HCT116 (cell line): ENCODE data around the gene PLCE1. TPM values are rescaled to one million over a fixed set of nuclear protein-coding genes. Genes with fewer than 3 reads are reported as not detected.

ENCODE experiments used
- ATAC-seq: fragments of 200-7000 bp; cut with Tn5 transposase; 2 replicates; pipeline ENCODE4 v1.9.1; 2020; ENCODE audit warnings: mild to moderate bottlenecking, moderate library complexity
- BruUV-seq: library from RNA; stranded (reverse); fragments of 400-500 nt; replicated peaks from 2 replicates; lab custom pipeline; 2021; lab: Mats Ljungman, UMichigan
- CTCF ChIA-PET: fragments of 300-600 bp; sonication (Branson Sonifier 250); formaldehyde crosslinking; loops from one replicate; lab custom pipeline; 2021; ENCODE audit warnings: antibody characterized with exemption; lab: Charles Lee
- POLR2A ChIA-PET: fragments of 300-600, 350-600 bp; sonication (Branson Sonifier 250); formaldehyde crosslinking; loops from one replicate; lab custom pipeline; 2021; ENCODE audit warnings: antibody characterized with exemption; lab: Charles Lee
- RAD21 ChIA-PET, 2 experiments: fragments of 300-600 bp; sonication (Branson Sonifier 250); formaldehyde crosslinking; loops; one replicate each; lab custom pipeline; 2023; ENCODE audit warnings: low total read pairs in 2 of 2; ENCODE audit not compliant: uncharacterized antibody in 2 of 2, unreplicated experiment in 2 of 2, low non-redundant PET in 1 of 2; lab: Charles Lee
- DNase-seq: peaks from one replicate; pipeline ENCODE4 v3.0.0-alpha.2; 2010; ENCODE audit warnings: low read depth, low spot score
- H2AFZ ChIP-seq: fragments of 200-600 bp; shearing (Covaris generic), sonication (generic); 2 replicates; pipeline ENCODE4 v1.6.1; 2017; ENCODE audit warnings: low read depth, mixed run types, mixed read lengths, antibody characterized with exemption, low read length; ENCODE audit not compliant: poor library complexity, severe bottlenecking
- H3K27ac ChIP-seq: 2 replicates; pipeline ENCODE4 v1.5.1; 2012; ENCODE audit warnings: low read depth, low read length
- H3K27me3 ChIP-seq: fragments of 200-600 bp; sonication (generic); 2 replicates; pipeline ENCODE4 v1.6.1; 2016; ENCODE audit warnings: mixed run types, low read length, mixed read lengths; ENCODE audit not compliant: insufficient read depth
- H3K36me3 ChIP-seq, 2 experiments: fragments of 200-500 bp in 1 of 2; fragments of 200-600 bp in 1 of 2; sonication (Bioruptor generic) in 1 of 2; sonication (generic) in 1 of 2; 2 replicates each; pipeline versions ENCODE4 v1.5.1 to v1.6.1; 2014 to 2016; ENCODE audit warnings: low read length in 2 of 2, inconsistent platforms in 1 of 2, mixed read lengths in 1 of 2, mixed run types in 1 of 2; ENCODE audit not compliant: insufficient read depth in 2 of 2, control insufficient read depth in 1 of 2
- H3K4me1 ChIP-seq, 2 experiments: fragments of 200-600 bp in 1 of 2; sonication (generic) in 1 of 2; 2 replicates each; pipeline versions ENCODE4 v1.5.1 to v1.6.1; 2012 to 2017; ENCODE audit warnings: low read length in 2 of 2, inconsistent platforms in 1 of 2, mild to moderate bottlenecking in 1 of 2, mixed read lengths in 1 of 2, mixed run types in 1 of 2, moderate library complexity in 1 of 2; ENCODE audit not compliant: insufficient read depth in 2 of 2, control insufficient read depth in 1 of 2
- H3K4me2 ChIP-seq: fragments of 200-600 bp; sonication (generic); 2 replicates; pipeline ENCODE4 v1.6.1; 2017; ENCODE audit warnings: mixed run types, low read length, mixed read lengths
- H3K4me3 ChIP-seq, 2 experiments: fragments of 200-600 bp in 1 of 2; sonication (generic) in 1 of 2; replicated peaks in 1 of 2; 2 replicates each; pipeline ENCODE4 v1.5.1; 2011 to 2016; ENCODE audit warnings: low read length in 2 of 2, control low read depth in 1 of 2, low read depth in 1 of 2, mild to moderate bottlenecking in 1 of 2, mixed read lengths in 1 of 2, mixed run types in 1 of 2
- H3K79me2 ChIP-seq: fragments of 200-600 bp; sonication (generic); 2 replicates; pipeline ENCODE4 v1.6.1; 2017; ENCODE audit warnings: mild to moderate bottlenecking, mixed run types, low read length, moderate library complexity, mixed read lengths; ENCODE audit not compliant: insufficient read depth
- H3K9ac ChIP-seq: fragments of 200-600 bp; sonication (generic); 2 replicates; pipeline ENCODE4 v1.6.1; 2016; ENCODE audit warnings: low read length, mixed read lengths
- H3K9me2 ChIP-seq: fragments of 200-600 bp; sonication (generic), shearing (Covaris generic); 2 replicates; pipeline ENCODE4 v1.6.1; 2017; ENCODE audit warnings: mixed run types, mild to moderate bottlenecking, moderate library complexity; ENCODE audit not compliant: insufficient read depth
- H3K9me3 ChIP-seq, 2 experiments: fragments of 200-500 bp in 1 of 2; fragments of 200-600 bp in 1 of 2; sonication (Bioruptor generic) in 1 of 2; sonication (generic) in 1 of 2; 2 replicates each; pipeline ENCODE4 v1.6.1; 2014 to 2017; ENCODE audit warnings: low read length in 2 of 2, mixed read lengths in 2 of 2, inconsistent platforms in 1 of 2, low read depth in 1 of 2, mild to moderate bottlenecking in 1 of 2, mixed run types in 1 of 2, moderate library complexity in 1 of 2; ENCODE audit not compliant: control insufficient read depth in 1 of 2, insufficient read depth in 1 of 2
- H4K20me1 ChIP-seq: fragments of 200-600 bp; sonication (generic), shearing (Covaris generic); 2 replicates; pipeline ENCODE4 v1.6.1; 2017; ENCODE audit warnings: mixed run types, mild to moderate bottlenecking, moderate library complexity; ENCODE audit not compliant: insufficient read depth
- CEBPB ChIP-seq: IDR thresholded peaks from 2 replicates; pipeline ENCODE4 v1.6.1; 2012; ENCODE audit warnings: low read depth
- ELF1 ChIP-seq: IDR thresholded peaks from 2 replicates; pipeline ENCODE4 v1.6.1; 2012; ENCODE audit warnings: low read depth, borderline replicate concordance
- EZH2 ChIP-seq: fragments of 200-600 bp; sonication (generic); IDR thresholded peaks from 2 replicates; pipeline ENCODE4 v1.6.1; 2017; ENCODE audit warnings: antibody characterized with exemption, mixed run types
- FOSL1 ChIP-seq: IDR thresholded peaks from 2 replicates; pipeline ENCODE4 v1.6.1; 2012; ENCODE audit warnings: low read depth
- JUND ChIP-seq: IDR thresholded peaks from 2 replicates; pipeline ENCODE4 v1.6.1; 2012
- POLR2A ChIP-seq: IDR thresholded peaks from 2 replicates; pipeline ENCODE4 v1.7.0; 2011; ENCODE audit warnings: borderline replicate concordance; ENCODE audit not compliant: insufficient read depth, insufficient read length; ENCODE audit errors: extremely low read depth
- POLR2AphosphoS5 ChIP-seq: IDR thresholded peaks from 2 replicates; pipeline ENCODE4 v1.6.1; 2011; ENCODE audit warnings: mild to moderate bottlenecking, low read depth, low read length, moderate library complexity
- RAD21 ChIP-seq: IDR thresholded peaks from 2 replicates; pipeline ENCODE4 v1.6.1; 2012; ENCODE audit warnings: low read depth, mild to moderate bottlenecking
- SRF ChIP-seq: IDR thresholded peaks from 2 replicates; pipeline ENCODE4 v1.6.1; 2012; ENCODE audit warnings: low read depth
- YY1 ChIP-seq: IDR thresholded peaks from 2 replicates; pipeline ENCODE4 v1.6.1; 2011; ENCODE audit warnings: low read length, low read depth, moderate library complexity, mild to moderate bottlenecking; ENCODE audit not compliant: insufficient replicate concordance; ENCODE audit errors: extremely low read depth
- intact Hi-C: fragments of 100-400 bp; cut with micrococcal nuclease; formaldehyde crosslinking; loops from 2 replicates; pipeline ENCODE4 v1.10.0; 2022
- total RNA-seq: library from RNA; stranded (reverse); gene quantifications from one replicate; pipeline ENCODE4 v1.2.1, GENCODE V29; 2021; ENCODE audit not compliant: unreplicated experiment
- TF ChIP-seq, protein P1 (sequence below): IDR thresholded peaks from 2 replicates; pipeline ENCODE4 v1.6.1; 2012; ENCODE audit warnings: low read depth
- TF ChIP-seq, protein P2 (sequence below): IDR thresholded peaks from 2 replicates; pipeline ENCODE4 v1.6.1; 2011; ENCODE audit warnings: mild to moderate bottlenecking, low read length, moderate library complexity; ENCODE audit not compliant: insufficient replicate concordance; ENCODE audit errors: extremely low read depth
- TF ChIP-seq, protein P3 (sequence below): IDR thresholded peaks from 2 replicates; pipeline ENCODE4 v1.6.1; 2012
- TF ChIP-seq, protein P4 (sequence below): IDR thresholded peaks from 2 replicates; pipeline ENCODE4 v1.6.1; 2012

The PLCE1 gene
- total RNA-seq, 1 experiment from 2014 or later = 2.5 TPM

DNA sequence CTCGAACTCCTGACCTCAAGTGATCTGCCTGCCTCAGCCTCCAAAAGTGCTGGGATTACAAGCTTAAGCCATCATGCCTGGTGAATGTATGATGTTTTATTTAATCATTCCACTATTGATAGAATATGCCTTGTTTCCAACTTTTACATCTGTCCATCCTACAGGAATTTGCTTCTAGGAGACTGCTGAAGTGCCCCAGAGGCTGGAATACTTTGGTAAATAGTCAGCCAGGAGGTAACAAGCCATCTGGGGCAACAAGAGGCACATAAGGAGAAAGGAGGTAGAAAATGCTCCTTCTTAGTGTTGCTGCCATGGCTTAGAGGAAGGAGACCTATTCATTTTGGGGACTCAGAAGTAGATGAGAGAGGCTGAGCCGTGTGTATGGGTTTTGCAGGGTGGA lies 14.8 kb downstream of the PLCE1 start:
- Histone ChIP-seq H4K20me1 (no peaks in the 10 kb centered on the region), H3K4me1 (no peaks in the 10 kb centered on the region), H3K79me2 (no peaks in the 10 kb centered on the region), H2AFZ (no peak overlapping the region), H3K36me3 (no peaks in the 10 kb centered on the region), H3K9me2 (no peaks in the 10 kb centered on the region), H3K27ac (no peak overlapping the region), H3K9ac (no peak overlapping the region), H3K4me3 (no peak overlapping the region), H3K4me2 (no peak overlapping the region), H3K9me3 (no peaks in the 10 kb centered on the region), H3K27me3 (no peaks in the 10 kb centered on the region)
- ChIA-PET RAD21 (no interaction called here), CTCF (no interaction called here), POLR2A (no interaction called here)
- DNase-seq (no peak), ATAC-seq (no peak)
- BruUV-seq = no TSS peak
- TF ChIP-seq ELF1 (no peak), POLR2A (no peak), POLR2AphosphoS5 (no peak), RAD21 (no peak), EZH2 (no peak), YY1 (no peak), SRF (no peak), JUND (no peak), CEBPB (no peak), FOSL1 (no peak)
- TF ChIP-seq, protein P1, sequence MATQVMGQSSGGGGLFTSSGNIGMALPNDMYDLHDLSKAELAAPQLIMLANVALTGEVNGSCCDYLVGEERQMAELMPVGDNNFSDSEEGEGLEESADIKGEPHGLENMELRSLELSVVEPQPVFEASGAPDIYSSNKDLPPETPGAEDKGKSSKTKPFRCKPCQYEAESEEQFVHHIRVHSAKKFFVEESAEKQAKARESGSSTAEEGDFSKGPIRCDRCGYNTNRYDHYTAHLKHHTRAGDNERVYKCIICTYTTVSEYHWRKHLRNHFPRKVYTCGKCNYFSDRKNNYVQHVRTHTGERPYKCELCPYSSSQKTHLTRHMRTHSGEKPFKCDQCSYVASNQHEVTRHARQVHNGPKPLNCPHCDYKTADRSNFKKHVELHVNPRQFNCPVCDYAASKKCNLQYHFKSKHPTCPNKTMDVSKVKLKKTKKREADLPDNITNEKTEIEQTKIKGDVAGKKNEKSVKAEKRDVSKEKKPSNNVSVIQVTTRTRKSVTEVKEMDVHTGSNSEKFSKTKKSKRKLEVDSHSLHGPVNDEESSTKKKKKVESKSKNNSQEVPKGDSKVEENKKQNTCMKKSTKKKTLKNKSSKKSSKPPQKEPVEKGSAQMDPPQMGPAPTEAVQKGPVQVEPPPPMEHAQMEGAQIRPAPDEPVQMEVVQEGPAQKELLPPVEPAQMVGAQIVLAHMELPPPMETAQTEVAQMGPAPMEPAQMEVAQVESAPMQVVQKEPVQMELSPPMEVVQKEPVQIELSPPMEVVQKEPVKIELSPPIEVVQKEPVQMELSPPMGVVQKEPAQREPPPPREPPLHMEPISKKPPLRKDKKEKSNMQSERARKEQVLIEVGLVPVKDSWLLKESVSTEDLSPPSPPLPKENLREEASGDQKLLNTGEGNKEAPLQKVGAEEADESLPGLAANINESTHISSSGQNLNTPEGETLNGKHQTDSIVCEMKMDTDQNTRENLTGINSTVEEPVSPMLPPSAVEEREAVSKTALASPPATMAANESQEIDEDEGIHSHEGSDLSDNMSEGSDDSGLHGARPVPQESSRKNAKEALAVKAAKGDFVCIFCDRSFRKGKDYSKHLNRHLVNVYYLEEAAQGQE = no peak
- TF ChIP-seq, protein P2, sequence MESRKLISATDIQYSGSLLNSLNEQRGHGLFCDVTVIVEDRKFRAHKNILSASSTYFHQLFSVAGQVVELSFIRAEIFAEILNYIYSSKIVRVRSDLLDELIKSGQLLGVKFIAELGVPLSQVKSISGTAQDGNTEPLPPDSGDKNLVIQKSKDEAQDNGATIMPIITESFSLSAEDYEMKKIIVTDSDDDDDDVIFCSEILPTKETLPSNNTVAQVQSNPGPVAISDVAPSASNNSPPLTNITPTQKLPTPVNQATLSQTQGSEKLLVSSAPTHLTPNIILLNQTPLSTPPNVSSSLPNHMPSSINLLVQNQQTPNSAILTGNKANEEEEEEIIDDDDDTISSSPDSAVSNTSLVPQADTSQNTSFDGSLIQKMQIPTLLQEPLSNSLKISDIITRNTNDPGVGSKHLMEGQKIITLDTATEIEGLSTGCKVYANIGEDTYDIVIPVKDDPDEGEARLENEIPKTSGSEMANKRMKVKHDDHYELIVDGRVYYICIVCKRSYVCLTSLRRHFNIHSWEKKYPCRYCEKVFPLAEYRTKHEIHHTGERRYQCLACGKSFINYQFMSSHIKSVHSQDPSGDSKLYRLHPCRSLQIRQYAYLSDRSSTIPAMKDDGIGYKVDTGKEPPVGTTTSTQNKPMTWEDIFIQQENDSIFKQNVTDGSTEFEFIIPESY = no peak
- TF ChIP-seq, protein P3, sequence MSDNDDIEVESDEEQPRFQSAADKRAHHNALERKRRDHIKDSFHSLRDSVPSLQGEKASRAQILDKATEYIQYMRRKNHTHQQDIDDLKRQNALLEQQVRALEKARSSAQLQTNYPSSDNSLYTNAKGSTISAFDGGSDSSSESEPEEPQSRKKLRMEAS = no peak
- TF ChIP-seq, protein P4, sequence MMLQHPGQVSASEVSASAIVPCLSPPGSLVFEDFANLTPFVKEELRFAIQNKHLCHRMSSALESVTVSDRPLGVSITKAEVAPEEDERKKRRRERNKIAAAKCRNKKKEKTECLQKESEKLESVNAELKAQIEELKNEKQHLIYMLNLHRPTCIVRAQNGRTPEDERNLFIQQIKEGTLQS = no peak
- intact Hi-C loops = no loop called here
